Purkinje cell (primary cell): ENCODE data around the gene AK1. TPM values are rescaled to one million over a fixed set of nuclear protein-coding genes. Genes with fewer than 3 reads are reported as not detected.

ENCODE experiments used
- polyA plus RNA-seq: library from polyadenylated mRNA; unstranded; fragments of >200 nt; fragmentation: Nextera tagmentation; gene quantifications from 2 replicates; pipeline ENCODE4 v1.2.1, GENCODE V29; 2014

AK1 gene, protein sequence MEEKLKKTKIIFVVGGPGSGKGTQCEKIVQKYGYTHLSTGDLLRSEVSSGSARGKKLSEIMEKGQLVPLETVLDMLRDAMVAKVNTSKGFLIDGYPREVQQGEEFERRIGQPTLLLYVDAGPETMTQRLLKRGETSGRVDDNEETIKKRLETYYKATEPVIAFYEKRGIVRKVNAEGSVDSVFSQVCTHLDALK
- 86.9 and 113 TPM in 2 replicates for polyA plus RNA-seq

DNA sequence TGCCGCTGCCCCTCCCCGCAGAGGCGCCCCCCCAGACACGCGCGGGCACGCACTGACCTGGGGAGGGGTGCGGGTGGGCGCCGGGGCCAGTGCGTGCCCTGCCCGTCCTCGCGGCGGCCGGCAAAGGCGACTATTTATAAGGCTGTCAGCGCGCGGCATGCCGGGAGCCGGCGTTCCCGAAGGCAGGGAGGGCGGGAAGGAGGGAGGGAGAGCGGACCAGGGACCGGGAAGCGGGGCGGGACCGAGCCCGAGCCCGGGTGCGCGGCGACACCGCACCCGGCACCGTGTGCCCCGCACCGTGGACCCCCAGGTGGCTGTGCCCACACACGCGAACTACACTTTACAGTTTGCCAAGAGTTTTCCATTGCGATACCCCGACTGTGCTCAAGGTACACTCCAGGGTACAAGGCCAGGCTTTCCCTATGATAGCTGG lies at the start of gene AK1:
TSS of gene AK1 (minus strand) at position 110 of the 433 bp plus-strand sequence. CDS start 3,058 bp downstream, outside the sequence.

DNA sequence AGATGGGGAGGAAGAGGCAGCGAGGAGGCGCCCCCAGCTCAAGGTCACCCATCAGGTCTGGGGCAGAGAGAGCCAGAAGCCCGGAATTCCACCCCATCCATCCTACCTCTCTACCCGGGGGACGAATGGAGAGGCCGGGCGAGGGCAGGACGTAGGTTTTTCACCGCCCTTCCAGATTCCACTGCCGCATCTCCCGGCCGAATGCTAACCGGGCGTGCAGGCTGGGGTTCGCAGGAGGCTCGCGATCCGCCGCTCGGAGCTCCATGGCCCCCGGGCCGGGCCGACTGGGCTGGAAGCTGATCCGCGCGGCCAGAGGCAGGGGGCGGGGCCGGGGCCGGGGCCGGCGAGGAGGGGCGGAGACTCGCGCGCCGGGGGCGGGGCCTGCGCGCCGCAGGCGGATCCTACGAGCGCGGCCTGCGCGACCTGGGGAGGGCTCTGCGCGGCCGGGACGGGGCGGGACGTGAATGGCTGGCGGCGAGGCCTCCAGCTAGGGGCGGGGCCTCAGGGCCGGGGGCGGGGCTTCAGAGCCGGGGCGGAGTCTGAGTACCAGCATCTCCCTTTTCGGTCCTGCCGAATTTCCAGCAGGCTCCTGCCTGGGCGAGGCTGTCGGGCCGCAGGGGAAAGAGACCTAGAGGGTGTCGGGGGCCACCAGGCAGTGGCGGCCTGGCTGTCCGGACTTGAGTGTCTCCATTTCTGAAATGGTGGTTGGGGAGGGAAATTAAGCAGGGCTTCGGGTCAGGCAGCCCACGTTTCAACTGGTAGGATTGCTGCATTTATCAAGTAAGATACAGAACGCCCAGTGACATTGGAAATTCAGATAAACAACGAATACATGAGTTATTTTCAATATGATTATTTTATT lies 39.5 kb upstream of the AK1 start, which contains the start of gene ST6GALNAC4:
TSS of gene ST6GALNAC4 (minus strand) at position 322 of the 862 bp plus-strand sequence. CDS start 622 bp downstream, outside the sequence.

DNA sequence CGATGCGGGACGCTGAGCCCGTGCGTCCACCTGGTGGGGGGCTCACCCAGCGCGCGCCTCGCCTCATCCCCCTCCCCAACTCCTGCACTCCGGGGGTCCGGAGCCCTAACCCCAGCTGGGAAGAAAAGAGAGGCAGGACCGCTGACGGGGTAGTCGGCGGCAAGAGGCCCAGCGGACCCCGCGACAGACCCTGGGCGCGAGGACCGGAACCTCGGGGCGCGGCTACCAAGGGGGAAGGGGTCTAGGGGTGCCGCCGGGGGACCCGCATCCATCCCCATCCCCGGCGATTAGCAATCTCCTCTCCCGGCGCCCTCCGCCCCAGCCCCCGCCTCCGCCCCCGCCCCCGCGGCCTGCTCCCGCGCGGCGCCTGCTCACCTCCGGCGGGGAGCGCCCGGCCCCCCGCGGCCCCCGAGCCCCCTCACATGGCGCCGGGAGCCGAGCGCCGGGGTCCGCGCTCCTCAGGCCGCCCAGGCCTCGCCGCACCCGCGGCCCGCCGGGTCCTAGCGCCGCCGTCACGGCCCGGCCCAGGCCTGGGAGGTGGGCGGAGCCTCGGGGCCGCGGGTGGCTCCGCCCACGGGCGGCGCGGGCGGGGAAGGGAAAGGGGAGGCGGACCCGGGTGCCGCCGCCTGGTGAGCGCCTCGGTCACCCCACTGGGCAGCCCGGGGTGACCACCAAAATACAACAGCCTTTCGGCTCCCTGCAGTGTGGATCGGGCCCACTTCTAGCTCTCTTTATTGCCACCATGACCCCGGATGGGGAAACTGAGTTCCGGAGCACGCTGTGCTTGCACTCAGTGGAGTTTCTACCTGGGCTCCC lies 21.9 kb upstream of the AK1 start, which contains the start of gene ST6GALNAC6:
TSS of gene ST6GALNAC6 (minus strand) at position 476 of the 816 bp plus-strand sequence. CDS start 1,622 bp downstream, outside the sequence.

DNA sequence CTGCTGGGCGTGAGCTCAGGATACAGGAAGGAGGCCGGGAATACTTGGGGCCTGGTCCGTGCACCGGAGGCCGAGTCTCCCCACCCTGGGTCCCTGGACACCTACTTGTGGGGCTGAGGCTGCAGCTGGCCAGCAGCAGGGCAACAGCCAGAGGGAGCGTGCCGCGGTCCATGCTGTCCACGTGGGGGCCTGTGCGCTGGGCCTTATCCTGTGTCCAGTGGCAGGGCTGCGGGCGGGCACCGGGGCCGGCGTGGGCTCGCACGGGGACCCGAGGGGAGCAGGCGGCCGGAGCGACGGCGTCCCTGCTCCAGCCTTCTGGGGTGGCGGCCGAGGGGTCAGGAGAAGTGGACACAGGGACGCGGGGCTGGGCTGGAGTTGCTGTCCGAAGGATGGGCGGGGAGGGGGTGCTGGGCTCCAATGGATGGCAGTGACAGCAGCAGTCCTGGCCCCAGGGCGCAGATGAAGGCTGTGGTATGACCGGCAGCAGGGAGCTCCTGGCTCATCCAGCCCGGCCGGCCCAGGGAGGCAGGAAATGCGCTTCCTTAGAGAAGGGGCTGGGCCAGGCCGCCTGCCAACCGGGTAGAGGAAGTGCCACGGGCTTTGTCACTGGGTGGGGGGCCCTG lies 23.2 kb downstream of the AK1 start, which contains the start of gene ENG:
TSS of gene ENG (minus strand) at position 475 of the 623 bp plus-strand sequence. CDS start at position 172, 303 bp downstream.

Other genes with a start within 250 kb of the AK1 start
- not detected in 2 replicates for gene CFAP157, start 170.7 kb downstream of the AK1 start, polyA plus RNA-seq
- gene PTRH1, start 162.0 kb downstream of the AK1 start, polyA plus RNA-seq: 1.4 and 5.5 TPM in 2 replicates
- not detected in 2 replicates for gene TTC16, start 161.6 kb downstream of the AK1 start, polyA plus RNA-seq
- gene TOR2A, start 142.4 kb downstream of the AK1 start, polyA plus RNA-seq: 1.9 and 2.4 TPM in 2 replicates
- gene SH2D3C, start 99.0 kb downstream of the AK1 start, polyA plus RNA-seq: 1.3 TPM in 1 of 2 replicates, not detected in the other
- 4.6 and 9.2 TPM in 2 replicates for gene CDK9, start 91.6 kb downstream of the AK1 start, polyA plus RNA-seq
- 1.7 and 3.1 TPM in 2 replicates for gene FPGS, start 74.8 kb downstream of the AK1 start, polyA plus RNA-seq
- gene ENG, start 23.0 kb downstream of the AK1 start, polyA plus RNA-seq: 0.08 TPM in 1 of 2 replicates, not detected in the other
- gene ST6GALNAC6, start 21.9 kb upstream of the AK1 start, polyA plus RNA-seq: 2.7 and 6.1 TPM in 2 replicates
- 1.7 TPM in 2 replicates for gene ST6GALNAC4, start 39.4 kb upstream of the AK1 start, polyA plus RNA-seq
- not detected in 2 replicates for gene PIP5KL1, start 53.1 kb upstream of the AK1 start, polyA plus RNA-seq
- gene DPM2, start 60.2 kb upstream of the AK1 start, polyA plus RNA-seq: 13.0 and 32.8 TPM in 2 replicates
- 1.2 and 4.2 TPM in 2 replicates for gene EEIG1, start 103.3 kb upstream of the AK1 start, polyA plus RNA-seq
- gene NAIF1, start 189.6 kb upstream of the AK1 start, polyA plus RNA-seq: 2.3 and 4.7 TPM in 2 replicates
- 5.9 and 7.0 TPM in 2 replicates for gene SLC25A25, start 190.6 kb upstream of the AK1 start, polyA plus RNA-seq